Mucosa of rectum (tissue), 2 donors: ENCODE measurements around the gene SERPINH1.

Experiments
- H3K27ac ChIP-seq, 2 donors: one replicate each; pipeline ENCODE4 v1.7.0; 2013; ENCODE audit warnings: inconsistent platforms in 2 of 2, low read depth in 2 of 2, low read length in 2 of 2
- H3K27me3 ChIP-seq, 2 donors: one replicate each; pipeline ENCODE4 v1.7.0; 2013; ENCODE audit warnings: low read length in 2 of 2; ENCODE audit not compliant: control insufficient read depth in 2 of 2, insufficient read depth in 2 of 2
- H3K36me3 ChIP-seq, 2 donors: one replicate each; pipeline ENCODE4 v1.7.0; 2013; ENCODE audit warnings: low read length in 2 of 2; ENCODE audit not compliant: control insufficient read depth in 2 of 2, insufficient read depth in 2 of 2
- H3K4me1 ChIP-seq, 2 donors: one replicate each; pipeline ENCODE4 v1.7.0; 2013; ENCODE audit warnings: low read length in 2 of 2, mild to moderate bottlenecking in 1 of 2; ENCODE audit not compliant: control insufficient read depth in 2 of 2, insufficient read depth in 2 of 2
- H3K4me3 ChIP-seq, 2 donors: one replicate each; pipeline ENCODE4 v1.7.0; 2013; ENCODE audit warnings: low read length in 2 of 2
- H3K9ac ChIP-seq, 2 donors: one replicate each; pipeline ENCODE4 v1.7.0; 2013; ENCODE audit warnings: low read length in 2 of 2, low read depth in 1 of 2, mild to moderate bottlenecking in 1 of 2
- H3K9me3 ChIP-seq, 2 donors: one replicate each; pipeline ENCODE4 v1.7.0; 2013; ENCODE audit warnings: low read length in 2 of 2; ENCODE audit not compliant: control insufficient read depth in 2 of 2
- donor health status: healthy.
- donor health status: Normal muscosa, but diverticular disease.

Gene SERPINH1

GRCh38 chr11:75523189-75523588, 38.9 kb upstream of the SERPINH1 start:
- peaks cover 8% of the 10 kb centered on the region in 2 donors for H3K27me3 ChIP-seq
- no peaks in the 10 kb centered on the region for H3K36me3 ChIP-seq
- no peak overlapping the region for H3K9ac ChIP-seq
- no peak overlapping the region for H3K4me3 ChIP-seq
- H3K9me3 ChIP-seq = no peaks in the 10 kb centered on the region
- peaks cover 4 to 11% of the 10 kb centered on the region in 2 donors for H3K4me1 ChIP-seq
- H3K27ac ChIP-seq = no peak overlapping the region

- Histone ChIP-seq H3K36me3 (no peaks in the 10 kb centered on the region), H3K27ac (no peak overlapping the region), H3K4me1 (peaks cover 4 to 11% of the 10 kb centered on the region in 2 donors), H3K27me3 (peaks cover 8 to 10% of the 10 kb centered on the region in 2 donors), H3K9me3 (no peaks in the 10 kb centered on the region), H3K4me3 (peak overlapping the region in 1 of 2 donors; percentile 70), H3K9ac (peak overlapping the region in 1 of 2 donors; percentile 2)
Observed at GRCh38 chr11:75523811-75524664, 38.0 kb upstream of the SERPINH1 start.

- H3K27me3 ChIP-seq = peaks cover 8 to 10% of the 10 kb centered on the region in 2 donors
- H3K4me3 ChIP-seq = peak overlapping the region; percentile 66 to 70
- no peaks in the 10 kb centered on the region for H3K36me3 ChIP-seq
- no peak overlapping the region for H3K27ac ChIP-seq
- H3K9me3 ChIP-seq = no peaks in the 10 kb centered on the region
- peaks cover 4 to 11% of the 10 kb centered on the region in 2 donors for H3K4me1 ChIP-seq
- H3K9ac ChIP-seq = peak overlapping the region; percentile 14 to 61
Observed at GRCh38 chr11:75524665-75525432, 37.2 kb upstream of the SERPINH1 start.

DNA sequence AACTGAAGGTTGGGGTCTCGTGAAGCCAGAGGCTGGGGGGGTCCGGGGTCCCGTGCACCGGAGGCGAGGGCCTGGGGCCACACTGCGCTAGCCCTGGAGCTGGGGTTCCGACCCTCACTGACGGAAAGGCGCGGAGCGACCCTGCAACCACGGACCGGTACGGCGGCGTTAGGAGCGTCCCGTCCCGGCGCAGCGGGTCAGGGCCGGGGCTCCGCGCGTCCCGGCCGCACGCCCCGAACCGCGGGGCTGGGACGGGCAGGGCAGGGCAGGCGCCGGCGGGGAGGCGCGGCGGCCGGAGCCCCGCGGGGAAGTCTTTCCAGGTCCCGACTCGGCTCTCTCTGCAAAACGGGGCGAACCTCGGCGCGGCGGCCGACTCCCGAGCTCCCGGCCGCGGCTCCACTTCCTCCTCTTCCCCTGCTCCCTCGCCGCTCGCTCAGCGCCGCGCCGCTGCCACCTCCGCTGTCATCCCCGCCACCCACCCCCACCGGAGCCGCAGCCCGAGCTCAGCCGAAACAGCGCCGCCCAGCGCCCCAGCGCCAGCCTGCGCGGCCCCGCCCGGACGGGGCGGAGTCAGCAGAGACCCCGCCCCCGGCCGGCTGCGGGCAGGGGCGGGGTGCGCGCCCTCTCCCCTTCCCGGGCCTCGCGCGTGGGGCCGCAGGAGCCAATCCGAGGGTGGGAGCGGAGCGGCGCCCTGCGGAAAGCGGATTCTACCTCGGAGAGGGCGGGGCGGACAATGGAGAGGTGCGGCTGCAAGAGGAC, 36.4 kb upstream of the SERPINH1 start, which contains the start of gene GDPD5:
TSS of gene GDPD5 (minus strand) at position 509 of the 759 bp plus-strand sequence. CDS start 48,206 bp downstream, outside the sequence.
- peak within 1 kb of the TSS; percentile 41 to 61 for H3K9ac ChIP-seq
- H3K4me3 ChIP-seq = peak within 1 kb of the TSS; percentile 66 to 70
- H3K4me1 ChIP-seq = peaks cover 4 to 11% of the 10 kb centered on the region in 2 donors
- H3K36me3 ChIP-seq = no peaks in the 10 kb centered on the region
- no peaks in the 10 kb centered on the region for H3K9me3 ChIP-seq
- H3K27ac ChIP-seq = no peak within 1 kb of the TSS
- peaks cover 8 to 10% of the 10 kb centered on the region in 2 donors for H3K27me3 ChIP-seq

- H3K27ac ChIP-seq = no peak overlapping the region
- H3K36me3 ChIP-seq = no peaks in the 10 kb centered on the region
- H3K9me3 ChIP-seq = no peaks in the 10 kb centered on the region
- peak overlapping the region; percentile 61 to 70 for H3K4me3 ChIP-seq
- peak overlapping the region; percentile 39 to 41 for H3K9ac ChIP-seq
- peaks cover 4 to 11% of the 10 kb centered on the region in 2 donors for H3K4me1 ChIP-seq
- peaks cover 8 to 10% of the 10 kb centered on the region in 2 donors for H3K27me3 ChIP-seq
Observed at GRCh38 chr11:75526192-75526541, 35.9 kb upstream of the SERPINH1 start.

DNA sequence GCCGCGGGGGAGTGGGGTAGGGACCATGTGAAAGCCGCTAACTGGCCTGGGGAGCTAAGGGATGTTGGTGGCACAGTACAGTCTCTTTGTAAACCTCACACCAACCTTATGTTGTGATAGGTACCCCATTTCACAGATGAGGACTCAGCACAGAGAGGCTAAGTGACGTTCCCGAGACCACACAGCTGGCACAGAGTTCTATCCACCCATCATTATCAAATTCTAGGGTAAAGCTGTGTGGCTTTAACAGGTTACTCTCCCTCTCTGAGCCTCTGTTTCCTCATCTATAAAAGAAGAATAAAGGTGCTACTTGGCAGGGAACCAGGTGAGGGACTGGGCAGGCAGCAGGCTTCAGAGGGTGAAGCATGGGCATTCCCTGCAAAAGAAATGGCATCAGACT, 34.9 kb upstream of the SERPINH1 start:
- no peak overlapping the region for H3K27ac ChIP-seq
- no peak overlapping the region for H3K4me3 ChIP-seq
- no peaks in the 10 kb centered on the region for H3K36me3 ChIP-seq
- no peak overlapping the region for H3K9ac ChIP-seq
- H3K9me3 ChIP-seq = no peaks in the 10 kb centered on the region
- peaks cover 4 to 11% of the 10 kb centered on the region in 2 donors for H3K4me1 ChIP-seq
- peaks cover 8 to 10% of the 10 kb centered on the region in 2 donors for H3K27me3 ChIP-seq

DNA sequence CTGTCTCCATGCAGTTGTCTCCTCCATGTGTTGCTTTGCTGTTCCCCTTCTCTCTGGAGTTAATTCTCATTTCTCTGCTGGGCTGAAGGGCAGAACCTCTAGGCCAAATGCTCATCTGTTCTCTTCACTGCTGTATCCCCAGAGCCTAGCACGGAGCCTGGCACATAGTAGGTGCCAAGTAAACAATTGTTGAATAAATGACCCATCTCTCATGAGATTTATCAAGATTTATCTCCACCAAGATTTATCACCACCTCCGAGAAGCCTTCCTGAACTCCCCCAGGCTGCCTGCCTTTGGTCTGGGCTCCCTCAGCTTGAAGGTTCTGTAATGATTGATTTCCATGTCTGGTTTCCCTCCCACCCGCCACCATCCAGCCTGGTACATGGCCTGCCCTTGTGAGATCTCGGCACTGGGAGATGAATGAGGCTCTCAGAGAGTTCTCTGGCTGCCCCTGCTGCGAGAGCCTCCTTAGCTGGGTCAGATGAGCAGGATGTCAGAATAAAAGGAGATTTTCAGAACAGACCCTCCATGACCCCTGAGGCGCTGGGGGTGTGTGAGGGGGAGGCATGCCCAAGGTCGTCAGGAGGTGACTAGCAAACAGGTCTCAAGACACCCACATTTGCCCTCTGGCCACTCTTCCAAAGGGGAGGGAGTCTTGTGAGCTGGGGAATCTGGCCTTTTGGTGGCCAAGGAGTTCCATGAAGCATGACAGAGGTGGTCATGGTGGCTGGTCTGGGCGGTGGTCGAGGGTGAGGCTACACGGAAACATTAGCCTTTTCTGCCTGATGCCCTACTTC, 33.9 kb upstream of the SERPINH1 start:
- H3K9ac ChIP-seq = no peak overlapping the region
- peaks cover 8 to 10% of the 10 kb centered on the region in 2 donors for H3K27me3 ChIP-seq
- H3K4me3 ChIP-seq = no peak overlapping the region
- H3K27ac ChIP-seq = no peak overlapping the region
- no peaks in the 10 kb centered on the region for H3K9me3 ChIP-seq
- H3K4me1 ChIP-seq = peaks cover 4 to 14% of the 10 kb centered on the region in 2 donors
- no peaks in the 10 kb centered on the region for H3K36me3 ChIP-seq

DNA sequence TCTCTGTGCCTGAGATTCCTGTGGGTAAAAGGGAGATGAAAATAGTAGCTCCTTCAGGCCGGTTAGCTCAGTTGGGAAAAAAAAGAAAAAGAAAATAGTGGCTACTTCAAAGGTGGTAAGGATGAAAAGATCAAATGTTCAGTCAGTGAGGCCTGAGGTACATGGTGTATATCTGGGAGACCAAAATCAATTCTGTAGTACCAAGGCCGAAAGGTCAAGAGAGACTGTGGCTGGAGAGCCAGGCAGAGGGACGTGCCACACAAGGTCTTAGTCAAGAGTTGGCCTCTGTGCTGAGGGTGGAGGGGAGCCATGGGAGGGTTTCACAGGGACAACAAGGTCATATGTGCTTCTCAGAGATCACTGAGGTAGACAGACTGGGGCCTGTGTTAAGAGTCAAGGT, 31.5 kb upstream of the SERPINH1 start:
- no peak overlapping the region for H3K9ac ChIP-seq
- H3K27ac ChIP-seq = no peak overlapping the region
- H3K27me3 ChIP-seq = peaks cover 2 to 4% of the 10 kb centered on the region in 2 donors
- H3K9me3 ChIP-seq = no peaks in the 10 kb centered on the region
- no peak overlapping the region for H3K4me3 ChIP-seq
- no peaks in the 10 kb centered on the region for H3K36me3 ChIP-seq
- peaks cover 6 to 11% of the 10 kb centered on the region in 2 donors for H3K4me1 ChIP-seq

DNA sequence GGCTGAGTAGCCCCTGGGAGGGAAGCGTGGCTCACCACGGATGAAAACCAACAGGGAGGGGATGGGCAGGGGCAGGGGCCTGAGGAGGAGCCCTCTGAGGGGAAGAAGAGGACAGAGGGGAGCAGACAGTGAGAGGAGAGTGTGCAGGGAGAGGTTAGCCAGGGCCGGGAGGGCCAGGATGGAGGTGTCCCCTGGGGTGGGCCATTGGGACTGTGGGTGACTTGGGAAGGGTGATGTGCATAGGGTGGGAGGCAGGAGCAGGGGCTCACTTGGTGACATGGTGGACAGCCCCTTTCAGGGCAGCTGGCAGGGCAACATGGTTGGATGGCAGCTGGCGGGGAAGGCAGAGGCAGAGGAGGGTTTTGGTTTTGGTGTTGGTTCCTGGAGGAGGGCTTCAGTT, 30.7 kb upstream of the SERPINH1 start:
- H3K36me3 ChIP-seq = no peaks in the 10 kb centered on the region
- H3K4me1 ChIP-seq = peaks cover 5 to 11% of the 10 kb centered on the region in 2 donors
- no peak overlapping the region for H3K27ac ChIP-seq
- peaks cover 2 to 4% of the 10 kb centered on the region in 2 donors for H3K27me3 ChIP-seq
- no peaks in the 10 kb centered on the region for H3K9me3 ChIP-seq
- H3K4me3 ChIP-seq = no peak overlapping the region
- no peak overlapping the region for H3K9ac ChIP-seq
